Endometrial microvascular endothelial cells (primary cell): ENCODE data around the gene ZFAND6. TPM values are rescaled to one million over a fixed set of nuclear protein-coding genes. Genes with fewer than 3 reads are reported as not detected.

Experiments used
- in situ Hi-C: cut with HindIII; loops from 2 replicates; pipeline ENCODE4 v1.10.0; 2017; ENCODE audit warnings: low sequenced_read_pairs, low pct_unique_long_range_greater_than_20kb; ENCODE audit errors: inconsistent ontology term
- total RNA-seq: library from RNA; depleted of rRNA; stranded (reverse); fragments of >200 nt; gene quantifications from one replicate; pipeline ENCODE4 v1.2.3, GENCODE V29; 2015; ENCODE audit errors: inconsistent ontology term

The ZFAND6 gene
- total RNA-seq, 1 donor from 2014 or later = 80.5 TPM

- in situ Hi-C loops = no loop called here
Measured at GRCh38 chr15:80179025-80179759, 119.7 kb downstream of the ZFAND6 start.

DNA sequence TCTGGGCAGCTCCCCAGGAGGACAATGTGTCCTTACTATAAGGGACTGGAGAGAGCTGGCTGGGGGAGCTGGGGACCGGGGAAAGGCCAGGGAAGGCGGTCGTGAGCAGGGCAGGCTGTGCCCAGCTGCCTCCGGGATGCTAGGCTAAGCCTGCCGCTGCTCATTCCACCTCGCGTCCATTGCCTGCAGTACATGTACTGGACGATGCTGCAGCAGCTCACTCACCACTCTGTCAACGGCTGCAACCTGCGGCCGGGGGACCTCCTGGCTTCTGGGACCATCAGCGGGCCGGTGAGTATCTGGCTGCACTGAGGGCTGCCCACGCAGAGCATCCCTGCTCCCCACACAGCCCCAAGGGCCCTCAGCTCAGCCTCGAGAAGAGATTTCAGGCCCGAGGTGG is 120.5 kb downstream of the ZFAND6 start:
- in situ Hi-C loops = no loop called here

- in situ Hi-C loops = no loop called here
Measured at GRCh38 chr15:80180468-80180867, 121.0 kb downstream of the ZFAND6 start.

GRCh38 chr15:80180986-80181385 is 121.5 kb downstream of the ZFAND6 start:
- in situ Hi-C loops = no loop called here

- in situ Hi-C loops = no loop called here
Measured at GRCh38 chr15:80182611-80183261, 123.3 kb downstream of the ZFAND6 start.

DNA sequence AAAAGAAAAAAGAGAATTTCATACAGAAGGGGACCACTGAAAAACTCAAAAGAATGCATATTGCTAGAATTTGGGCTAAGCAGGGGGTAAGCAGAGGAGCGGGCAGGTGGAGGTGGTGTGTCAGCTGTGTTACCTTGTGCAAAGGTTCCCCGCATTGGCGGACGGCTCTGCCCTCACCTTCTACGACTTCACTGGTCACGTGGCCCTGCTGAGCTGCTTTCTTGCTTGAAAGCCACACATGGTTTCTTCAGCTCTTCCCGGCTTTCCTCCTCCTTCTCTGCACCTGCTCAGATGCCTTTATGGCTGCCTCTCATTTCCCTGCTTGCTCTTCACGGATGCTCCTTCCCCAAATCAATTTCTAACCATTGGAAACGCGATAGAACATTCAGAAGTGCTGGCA is 123.8 kb downstream of the ZFAND6 start:
- in situ Hi-C loops = no loop called here

DNA sequence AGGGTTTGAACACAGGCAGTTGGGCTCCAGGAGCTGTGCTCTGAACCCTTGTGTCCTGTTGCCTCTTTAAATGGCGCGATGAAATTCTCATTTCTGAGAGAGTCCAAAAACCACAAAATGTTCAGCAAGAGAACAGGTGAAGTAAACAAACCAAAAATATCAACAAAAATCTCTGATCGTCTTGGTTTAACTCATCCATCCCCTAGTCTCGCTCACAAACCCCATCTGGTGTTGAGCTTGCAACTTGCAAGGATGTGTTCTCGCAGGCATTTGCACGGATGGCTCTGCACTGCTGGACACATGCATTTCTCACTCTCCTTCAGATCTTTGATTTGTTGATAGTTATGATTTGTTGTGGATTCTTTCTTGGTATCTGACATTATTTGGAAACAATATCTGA is 124.4 kb downstream of the ZFAND6 start:
- in situ Hi-C loops = no loop called here

DNA sequence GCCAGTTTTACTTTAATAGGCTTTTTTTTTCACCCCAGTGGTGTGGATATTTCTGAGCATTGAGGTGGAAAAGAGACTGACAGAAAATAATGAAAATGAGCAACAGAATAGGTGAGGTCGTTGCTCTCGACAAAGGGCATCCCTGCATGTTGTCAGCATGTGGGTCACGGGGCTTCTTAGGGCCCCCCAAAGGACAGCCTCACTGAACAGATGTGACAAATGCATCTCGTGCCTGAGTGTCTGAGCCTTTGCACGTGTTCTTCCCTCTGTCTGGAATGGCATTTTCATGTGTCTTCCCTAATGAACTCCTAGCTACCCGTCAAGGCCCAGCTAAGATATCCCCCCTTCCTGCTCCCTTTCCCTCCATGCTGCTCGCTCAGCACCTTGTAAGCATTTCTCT is 125.1 kb downstream of the ZFAND6 start:
- in situ Hi-C loops = no loop called here

GRCh38 chr15:80185152-80185551 is 125.7 kb downstream of the ZFAND6 start:
- in situ Hi-C loops = no loop called here

DNA sequence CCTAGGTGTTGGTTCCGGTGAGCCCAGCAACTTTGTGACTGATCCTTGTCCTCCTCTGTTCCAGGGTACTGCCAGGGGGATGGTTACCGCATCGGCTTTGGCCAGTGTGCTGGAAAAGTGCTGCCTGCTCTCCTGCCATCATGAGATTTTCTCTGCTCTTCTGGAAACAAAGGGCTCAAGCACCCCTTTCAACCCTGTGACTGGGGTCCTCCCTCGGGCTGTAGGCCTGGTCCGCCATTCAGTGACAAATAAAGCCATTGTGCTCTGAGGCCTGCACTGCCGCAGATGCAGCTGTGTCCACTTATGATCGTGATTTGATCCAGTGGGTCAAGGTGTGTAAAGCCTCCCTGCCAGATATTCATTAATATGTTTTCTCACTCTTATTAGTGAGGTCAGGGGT is 126.6 kb downstream of the ZFAND6 start:
- in situ Hi-C loops = no loop called here

GRCh38 chr15:80186597-80186996 is 127.1 kb downstream of the ZFAND6 start:
- in situ Hi-C loops = no loop called here

Other genes starting within 250 kb of the ZFAND6 start
- gene MTHFS, start 162.7 kb upstream of the ZFAND6 start, total RNA-seq = 24.8 TPM
- not detected for gene BCL2A1, start 88.5 kb upstream of the ZFAND6 start, total RNA-seq
- gene FAH, start 93.3 kb downstream of the ZFAND6 start, total RNA-seq = 47.3 TPM
- gene CTXND1, start 192.5 kb downstream of the ZFAND6 start, total RNA-seq = not detected